GM21515 (cell line): ENCODE measurements around the gene FAM240A.

ENCODE experiments used
- ATAC-seq: cut with Tn5 transposase; IDR thresholded peaks from one replicate; pipeline ENCODE4 v1.9.1; 2021; ENCODE audit not compliant: unreplicated experiment

FAM240A gene

GRCh38 chr3:46673151-46674030 lies 61.1 kb downstream of the FAM240A start:
- ATAC-seq, result no peak

GRCh38 chr3:46674031-46674845 lies 61.9 kb downstream of the FAM240A start:
- no peak for ATAC-seq

- no peak for ATAC-seq
These were observed 63.1 kb downstream of the FAM240A start for GRCh38 chr3:46675426-46675825.
